ENCODE results near the gene TNNT3.

- TF ChIP-seq ARNT (IDR thresholded peaks at IDR 0.05) (no peak), ELF4 (IDR thresholded peaks at IDR 0.05) (no peak), L3MBTL2 (conservative IDR thresholded peaks at IDR 0.05) (no peak), BHLHE40 (IDR thresholded peaks at IDR 0.05; ENCODE audit: borderline replicate concordance) (no peak), TARDBP (IDR thresholded peaks at IDR 0.05) (no peak), HDGF (IDR thresholded peaks at IDR 0.05; ENCODE audit: borderline replicate concordance) (no peak), SUZ12 (IDR thresholded peaks at IDR 0.05) (no peak), CTBP1 (IDR thresholded peaks at IDR 0.05; ENCODE audit: borderline replicate concordance) (no peak), FOXM1 (IDR thresholded peaks at IDR 0.05; ENCODE audit: borderline replicate concordance) (no peak), NFRKB (IDR thresholded peaks at IDR 0.05) (no peak), LEF1 (IDR thresholded peaks at IDR 0.05; ENCODE audit: borderline replicate concordance) (no peak)
- TF ChIP-seq, protein P1, sequence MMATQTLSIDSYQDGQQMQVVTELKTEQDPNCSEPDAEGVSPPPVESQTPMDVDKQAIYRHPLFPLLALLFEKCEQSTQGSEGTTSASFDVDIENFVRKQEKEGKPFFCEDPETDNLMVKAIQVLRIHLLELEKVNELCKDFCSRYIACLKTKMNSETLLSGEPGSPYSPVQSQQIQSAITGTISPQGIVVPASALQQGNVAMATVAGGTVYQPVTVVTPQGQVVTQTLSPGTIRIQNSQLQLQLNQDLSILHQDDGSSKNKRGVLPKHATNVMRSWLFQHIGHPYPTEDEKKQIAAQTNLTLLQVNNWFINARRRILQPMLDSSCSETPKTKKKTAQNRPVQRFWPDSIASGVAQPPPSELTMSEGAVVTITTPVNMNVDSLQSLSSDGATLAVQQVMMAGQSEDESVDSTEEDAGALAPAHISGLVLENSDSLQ (IDR thresholded peaks at IDR 0.05) = no peak
Observed at GRCh38 chr11:1958367-1958766, 38.9 kb downstream of the TNNT3 start.

All from HEK293T (cell line).